SK-N-DZ (cell line): ENCODE results near the gene SLC37A1.

ENCODE experiments used
- DNase-seq: peaks from one replicate; pipeline ENCODE4 v3.0.0-alpha.2; 2015; ENCODE audit warnings: low spot score

Gene SLC37A1

DNA sequence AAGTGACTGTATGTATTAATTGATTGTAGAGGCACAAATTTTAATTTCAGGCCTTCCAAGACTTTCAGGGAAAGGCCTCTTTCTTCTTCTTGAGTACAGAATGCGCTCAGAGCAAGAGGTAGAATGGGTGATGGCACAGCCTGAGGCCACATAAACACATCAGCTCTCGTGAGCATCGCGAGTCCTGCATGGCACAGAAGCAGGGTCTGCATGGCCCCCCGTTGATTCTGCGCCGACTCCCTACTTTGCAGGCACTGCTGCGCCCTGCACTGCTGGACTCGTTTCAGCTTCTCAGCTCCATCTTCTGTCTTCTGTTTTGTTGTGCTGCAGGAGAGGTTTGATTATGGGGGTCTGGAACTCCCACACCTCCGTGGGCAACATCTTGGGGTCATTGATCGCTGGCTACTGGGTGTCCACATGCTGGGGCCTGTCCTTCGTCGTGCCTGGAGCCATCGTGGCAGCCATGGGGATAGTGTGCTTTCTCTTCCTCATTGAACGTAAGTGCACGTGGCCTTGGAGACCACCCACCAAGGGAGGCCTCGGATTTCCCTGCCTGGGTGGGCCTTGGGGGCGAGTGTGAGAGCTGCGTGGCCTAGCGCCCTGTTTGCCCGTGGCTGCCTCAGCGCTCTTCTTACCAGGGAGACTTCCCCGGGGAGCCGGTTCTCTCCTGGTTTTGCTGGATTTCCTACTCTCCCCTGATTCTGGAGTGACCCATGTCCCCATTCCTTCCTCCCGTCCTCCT is 29.6 kb downstream of the SLC37A1 start:
- no peak for DNase-seq

DNA sequence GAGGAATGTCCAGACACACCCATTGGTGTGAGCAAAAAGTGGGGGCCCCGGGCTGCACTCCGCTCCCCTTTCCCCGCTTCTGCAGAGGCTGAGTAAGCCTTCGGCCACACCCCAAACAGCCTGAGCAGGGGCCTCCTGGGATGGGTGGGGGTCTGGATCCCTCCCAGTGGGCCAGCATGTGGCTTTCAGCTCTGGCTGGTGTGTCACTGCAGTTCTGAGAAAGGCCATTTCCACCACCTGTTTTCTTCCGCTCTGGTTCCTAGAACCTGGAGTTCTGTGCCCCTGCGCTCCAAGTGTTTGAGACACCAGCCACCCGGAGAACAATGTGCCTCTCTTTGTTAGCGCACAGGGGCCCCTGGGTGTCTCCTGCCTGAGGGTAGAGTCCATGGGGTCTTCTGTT is 30.9 kb downstream of the SLC37A1 start:
- DNase-seq: no peak

DNA sequence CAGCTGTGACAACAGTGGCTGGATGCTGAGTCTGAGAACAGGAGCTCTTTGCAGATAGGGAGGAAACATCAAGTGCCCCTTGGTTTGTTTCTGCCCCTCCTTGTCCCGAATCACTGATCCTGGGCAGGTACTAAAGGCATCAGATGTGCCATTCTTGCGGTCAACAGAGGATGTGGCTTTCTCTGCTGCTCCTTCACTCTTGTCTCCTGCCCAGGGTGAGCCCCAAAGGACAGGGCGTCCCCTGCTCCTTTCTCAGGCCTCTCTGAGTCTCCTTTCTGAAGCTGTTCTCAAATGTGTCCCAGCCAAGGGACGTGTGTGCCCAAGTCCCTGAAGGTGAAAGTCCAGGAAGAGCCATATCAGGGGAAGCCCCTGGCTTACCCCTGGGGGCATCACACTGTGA is 31.7 kb downstream of the SLC37A1 start:
- DNase-seq: no peak

DNA sequence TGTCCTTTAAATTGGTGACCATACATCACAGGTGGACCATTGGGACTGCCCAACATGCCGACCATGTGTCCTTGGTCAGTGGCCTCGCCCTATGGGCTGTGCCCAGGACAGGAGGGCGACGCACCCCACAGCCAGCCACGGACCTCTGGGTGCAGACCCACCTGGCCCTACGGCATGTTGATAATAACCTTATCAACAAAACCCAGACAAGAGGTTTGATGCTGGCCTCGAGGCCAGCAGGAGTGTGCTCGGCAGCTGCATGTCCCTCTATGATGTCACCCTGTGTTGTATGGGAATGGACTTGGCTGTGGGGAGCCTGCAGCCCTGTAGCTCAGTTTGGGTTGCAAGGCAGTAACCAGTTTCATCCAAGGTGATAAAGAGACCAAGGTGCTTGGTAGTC is 32.1 kb downstream of the SLC37A1 start:
- DNase-seq: no peak

DNA sequence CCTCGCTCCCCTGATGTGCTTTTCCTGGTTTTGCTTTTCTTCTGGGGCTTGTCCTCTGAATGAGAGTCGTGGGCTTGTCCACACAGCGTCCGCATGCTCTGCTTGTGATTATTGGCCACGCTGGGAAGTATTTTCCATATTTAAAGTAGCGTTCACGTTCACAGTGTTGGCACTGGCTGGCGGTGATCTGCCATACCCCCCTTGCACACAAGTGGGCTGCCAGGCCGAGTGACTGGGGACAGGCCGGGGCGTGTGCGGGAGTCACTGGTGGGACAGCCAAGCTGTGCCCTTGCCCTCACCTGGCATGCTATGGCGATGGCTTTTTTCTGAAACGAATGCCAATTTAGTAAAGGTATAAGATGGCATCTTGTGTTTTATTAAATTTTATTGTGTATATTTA is 32.8 kb downstream of the SLC37A1 start:
- DNase-seq: no peak

DNA sequence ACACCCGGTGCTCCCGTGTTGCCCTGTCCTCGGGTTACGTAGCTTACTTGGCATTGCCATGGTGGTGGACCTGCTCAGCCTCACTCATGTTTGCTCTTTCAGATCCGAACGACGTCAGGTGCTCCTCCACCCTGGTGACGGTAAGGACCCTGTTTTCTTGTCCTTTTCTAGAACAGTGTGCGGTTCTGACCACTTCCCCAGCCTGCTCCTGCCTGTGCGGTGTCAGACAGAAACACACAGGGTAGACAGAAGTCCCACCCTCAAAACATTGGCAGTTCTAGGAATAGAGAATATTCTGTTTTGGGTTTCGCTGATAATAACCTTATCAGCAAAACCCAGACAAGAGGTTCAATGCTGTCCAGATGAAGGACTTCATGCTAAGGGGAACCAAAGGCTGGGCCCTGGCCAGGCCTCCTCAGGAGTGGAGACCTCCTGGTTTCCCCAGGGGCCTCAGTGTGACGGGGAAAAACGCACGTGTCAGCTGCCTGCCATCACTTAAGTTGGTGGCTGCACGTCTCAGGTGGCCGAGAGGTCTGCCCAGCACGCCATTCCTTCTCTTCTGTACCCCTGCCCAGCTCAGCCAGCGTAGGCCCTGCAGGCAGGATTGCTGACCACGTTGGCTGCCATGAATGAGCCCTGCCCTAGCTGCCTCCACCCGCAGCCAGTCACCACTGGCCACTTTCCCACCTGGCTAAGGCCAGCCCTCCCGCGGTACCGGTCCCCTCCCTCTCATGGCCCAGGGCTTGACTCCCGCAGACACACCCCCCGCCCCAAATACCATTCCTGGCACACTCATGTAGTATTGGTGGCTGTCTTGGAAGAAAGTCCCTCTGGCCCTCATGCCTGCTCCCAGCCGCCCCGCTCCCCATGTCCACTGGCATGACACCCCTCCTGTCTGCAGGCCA is 33.6 kb downstream of the SLC37A1 start:
- no peak for DNase-seq

DNA sequence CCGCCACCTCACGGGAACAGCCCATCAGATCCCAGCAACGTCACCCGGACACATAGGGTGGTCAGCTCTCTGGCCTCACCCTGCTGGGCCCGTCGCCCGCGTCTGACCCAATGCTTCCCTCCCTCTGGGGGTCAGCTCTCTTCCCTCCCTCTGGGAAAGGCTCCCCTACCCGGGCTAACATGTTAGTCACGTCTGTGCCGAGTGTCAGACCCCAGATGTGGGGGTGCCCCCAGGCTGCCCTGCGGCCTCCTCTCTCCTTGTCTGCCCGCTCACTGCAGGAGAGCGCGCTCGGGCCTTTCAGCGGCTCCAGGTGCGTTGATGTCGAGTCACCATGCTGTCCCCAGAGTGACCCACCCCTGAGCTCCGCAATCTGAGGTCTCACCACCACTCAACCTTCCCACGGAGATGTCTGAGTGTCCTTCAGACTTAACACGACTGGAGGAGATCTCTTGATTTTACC is 34.3 kb downstream of the SLC37A1 start:
- no peak for DNase-seq

DNA sequence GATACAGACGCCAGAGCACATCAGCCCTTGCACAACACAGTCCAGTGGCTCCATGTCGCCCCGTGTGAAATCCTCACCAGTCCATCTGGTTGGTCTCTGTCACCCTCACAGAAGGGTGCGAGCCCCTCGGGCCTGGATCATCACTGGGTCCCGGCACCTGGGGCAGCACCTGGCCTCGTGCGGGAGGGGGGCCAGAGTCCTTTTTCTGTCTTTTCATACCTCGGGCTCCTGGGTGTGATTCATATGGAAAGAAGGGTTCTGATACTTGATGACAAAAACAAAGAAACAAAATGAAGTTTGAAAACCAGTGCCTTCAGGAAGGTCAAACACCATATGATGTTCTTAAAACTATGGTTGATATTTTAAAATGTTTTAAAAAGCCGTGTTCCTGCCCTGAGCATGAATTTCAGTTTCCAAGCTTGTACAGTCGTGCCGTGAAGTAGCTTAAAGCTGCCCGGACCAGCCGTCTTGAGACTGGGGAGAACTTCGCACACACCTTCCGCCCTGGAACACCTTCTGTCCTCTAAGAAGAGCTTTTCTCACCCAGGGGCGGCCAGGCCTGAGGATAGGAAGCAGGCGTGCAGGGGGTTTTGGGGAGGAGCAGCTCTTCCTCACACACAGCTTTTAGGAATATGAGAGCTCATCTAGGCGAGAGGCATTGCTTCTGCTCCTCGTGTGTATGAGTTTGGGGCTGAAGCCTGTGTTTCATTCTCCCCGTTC is 35.2 kb downstream of the SLC37A1 start:
- DNase-seq: no peak

DNA sequence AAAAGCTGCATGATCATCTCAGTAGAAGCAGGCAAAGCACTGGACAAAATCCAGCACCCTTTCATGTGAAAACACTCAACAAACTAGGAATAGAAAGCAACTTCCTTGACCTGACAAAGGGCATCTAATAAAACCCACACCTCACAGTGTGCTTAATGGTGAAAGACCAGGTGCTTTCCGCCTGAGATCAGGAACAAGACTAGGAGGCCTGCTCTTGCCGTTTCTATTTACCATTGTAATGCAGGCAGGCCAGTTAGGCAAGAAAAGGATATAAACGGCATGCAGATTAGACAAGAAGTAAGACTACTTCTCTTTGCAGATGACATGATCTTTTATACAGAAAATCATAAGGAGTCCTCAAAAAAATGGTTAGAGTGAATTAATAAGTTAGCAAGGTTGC is 37.2 kb downstream of the SLC37A1 start:
- no peak for DNase-seq

DNA sequence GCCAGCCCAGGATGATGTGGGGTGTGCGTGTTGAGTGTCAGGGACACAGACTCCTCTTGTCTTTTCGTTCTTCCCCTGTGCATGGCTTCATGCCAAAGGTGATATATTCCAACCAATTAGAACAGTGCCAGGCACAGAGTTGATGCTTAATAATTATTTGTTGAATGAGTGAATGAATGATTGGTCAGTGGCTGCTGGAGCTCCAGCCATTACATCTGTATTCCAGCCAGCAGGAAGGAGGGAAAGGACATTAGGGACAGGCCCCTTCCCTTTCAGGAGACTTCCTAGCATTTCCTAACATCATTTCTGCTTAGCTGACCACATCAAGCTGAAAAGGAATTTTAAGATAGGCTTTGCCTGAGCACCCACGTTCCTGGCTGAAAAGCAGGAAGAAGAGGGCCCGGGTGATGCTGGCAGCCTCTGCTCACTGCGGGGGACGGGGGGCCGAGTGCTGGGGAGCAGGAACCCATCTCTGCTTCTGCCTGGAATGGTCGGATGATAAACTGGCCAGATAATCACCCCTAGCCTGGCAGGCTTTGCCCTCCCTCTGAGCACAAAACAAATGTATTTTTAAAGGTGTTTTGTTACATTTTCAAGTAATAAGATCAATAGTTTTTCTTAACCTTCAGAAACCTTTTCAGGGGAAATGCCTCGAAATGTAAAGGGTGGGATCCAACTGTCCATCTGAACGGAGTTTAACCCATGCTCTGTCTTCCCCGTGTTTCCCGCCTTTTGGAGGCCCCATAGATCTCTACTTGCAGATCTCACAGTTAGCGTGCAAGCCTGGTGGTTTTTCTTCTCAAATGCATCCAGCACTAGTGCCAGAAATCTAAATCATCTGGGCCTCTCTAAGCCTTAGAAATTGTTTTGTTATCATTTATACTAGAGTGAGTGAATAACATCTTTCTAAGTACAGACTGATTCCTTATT is 39.0 kb downstream of the SLC37A1 start:
- no peak for DNase-seq

DNA sequence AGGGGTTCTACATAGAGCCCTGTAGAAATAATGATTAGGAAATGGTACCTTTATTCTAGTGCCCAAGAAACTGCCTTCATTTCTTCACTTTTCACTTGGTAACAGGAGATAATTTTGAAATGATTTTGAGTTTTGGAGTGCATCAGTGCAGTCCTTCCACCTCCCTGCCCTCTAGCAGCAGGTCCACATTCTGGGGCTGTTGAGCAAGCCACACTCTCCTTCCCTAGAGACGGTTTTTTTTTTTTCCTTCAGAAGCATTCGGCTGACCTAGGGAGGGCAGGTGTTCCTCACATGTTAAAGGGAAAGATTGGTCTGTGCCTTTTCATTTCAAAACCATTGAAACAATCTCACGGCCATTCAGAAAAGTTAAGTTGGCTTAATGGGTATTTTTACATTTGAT is 39.8 kb downstream of the SLC37A1 start:
- no peak for DNase-seq

DNA sequence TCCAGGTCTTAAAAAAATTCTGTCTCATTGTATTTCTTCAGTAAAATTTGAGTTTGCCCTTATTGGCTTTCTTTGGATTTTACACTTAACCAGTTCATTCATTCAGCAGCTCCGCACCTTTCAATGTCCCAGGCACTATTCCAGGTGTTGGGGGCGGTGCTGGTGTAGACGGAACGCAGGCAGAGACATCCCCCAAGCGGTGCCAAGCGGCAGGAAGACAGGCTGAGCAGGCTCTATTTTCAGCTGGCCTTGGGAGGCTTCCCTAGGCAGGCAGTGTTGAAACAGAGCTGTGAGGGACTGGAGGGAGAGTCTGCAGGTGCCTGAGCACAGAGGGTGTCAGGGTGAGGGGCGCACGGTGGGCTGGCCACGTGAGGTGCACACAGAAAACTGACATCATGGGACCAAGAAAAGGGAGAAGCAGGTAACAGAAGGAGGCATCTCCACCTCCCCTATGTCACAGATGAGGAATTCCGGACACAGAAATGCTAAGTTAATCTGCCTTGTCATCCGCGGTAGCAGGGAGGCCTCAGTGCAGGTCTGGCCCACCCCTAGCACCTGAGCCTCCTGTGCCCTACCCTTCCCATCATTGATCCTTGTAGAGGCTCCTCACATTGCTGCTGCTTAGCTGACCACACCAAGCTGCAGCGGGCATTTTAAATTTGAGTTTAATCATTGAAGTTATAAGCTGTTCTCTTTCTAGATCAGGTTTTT is 40.8 kb downstream of the SLC37A1 start:
- no peak for DNase-seq

DNA sequence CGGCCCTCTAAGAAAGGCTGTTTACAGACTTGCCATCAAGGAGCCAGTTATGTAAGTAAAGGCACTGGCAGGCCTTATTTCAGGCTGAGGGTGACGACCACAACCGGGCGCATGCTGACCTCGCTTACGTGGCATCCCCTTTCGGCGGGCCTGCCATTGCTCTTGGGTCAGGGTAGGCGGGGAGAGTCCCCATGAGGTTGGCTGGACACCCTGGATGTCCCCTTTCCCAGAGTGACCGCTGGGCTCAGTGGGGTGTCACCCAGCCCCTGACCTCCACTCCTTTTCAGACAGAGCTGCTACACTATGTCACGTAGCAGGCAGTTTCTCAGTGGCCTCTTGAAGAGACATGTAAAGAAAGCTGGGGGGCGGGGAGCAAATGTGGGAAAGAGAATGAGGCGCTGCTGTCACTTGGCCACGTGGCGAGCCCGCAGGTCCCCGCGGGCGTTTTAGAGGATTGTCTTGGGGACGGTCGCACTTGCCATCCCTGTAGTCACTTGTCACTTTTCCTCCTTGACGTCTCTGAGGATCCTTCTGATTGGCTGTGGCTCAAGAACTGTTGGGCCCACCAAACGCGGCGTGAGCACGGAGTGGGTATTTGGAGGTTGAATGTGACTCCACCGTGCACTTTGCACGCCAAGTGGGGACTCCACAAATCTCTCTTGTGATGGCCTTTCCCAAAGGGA is 42.2 kb downstream of the SLC37A1 start:
- no peak for DNase-seq

DNA sequence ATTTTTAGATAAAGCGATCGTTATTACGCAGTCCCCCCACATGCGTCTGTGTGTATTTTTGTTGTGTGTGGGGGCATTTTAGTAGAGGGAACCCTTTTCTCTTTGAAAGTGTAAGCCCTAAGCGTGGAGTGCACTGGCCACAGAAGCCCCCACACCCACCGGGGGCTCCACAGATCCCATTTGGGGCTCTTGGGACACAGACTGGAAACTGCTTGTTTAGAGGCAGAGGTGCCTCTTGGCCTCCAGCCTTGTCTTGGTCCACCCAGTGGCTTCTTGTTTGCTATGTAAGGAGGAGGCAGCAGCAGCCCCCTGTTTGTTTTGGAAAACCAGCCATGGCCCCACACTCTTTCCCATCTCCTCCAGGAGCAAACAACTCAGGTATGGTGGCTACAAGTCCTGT is 42.8 kb downstream of the SLC37A1 start:
- no peak for DNase-seq

DNA sequence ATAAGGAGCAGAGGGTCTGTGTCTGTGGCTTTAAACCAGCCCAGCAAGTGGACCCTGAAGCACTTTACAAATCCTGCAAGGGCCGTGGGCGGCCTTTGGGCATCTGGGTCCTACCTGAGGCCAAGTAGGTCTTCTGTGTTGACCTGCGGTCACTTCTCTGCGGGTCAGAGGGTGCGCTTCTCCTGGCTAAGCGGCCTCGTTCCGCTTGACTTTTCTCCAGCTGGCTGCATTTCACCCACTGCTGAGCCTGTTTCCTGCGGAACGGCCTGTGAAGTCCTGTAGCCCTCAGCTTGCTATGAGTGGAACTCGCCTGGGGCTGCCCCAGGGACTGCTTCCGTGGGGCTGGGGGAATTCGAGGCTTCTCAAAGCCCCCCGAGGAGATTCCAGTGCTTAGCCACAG is 43.3 kb downstream of the SLC37A1 start:
- no peak for DNase-seq

DNA sequence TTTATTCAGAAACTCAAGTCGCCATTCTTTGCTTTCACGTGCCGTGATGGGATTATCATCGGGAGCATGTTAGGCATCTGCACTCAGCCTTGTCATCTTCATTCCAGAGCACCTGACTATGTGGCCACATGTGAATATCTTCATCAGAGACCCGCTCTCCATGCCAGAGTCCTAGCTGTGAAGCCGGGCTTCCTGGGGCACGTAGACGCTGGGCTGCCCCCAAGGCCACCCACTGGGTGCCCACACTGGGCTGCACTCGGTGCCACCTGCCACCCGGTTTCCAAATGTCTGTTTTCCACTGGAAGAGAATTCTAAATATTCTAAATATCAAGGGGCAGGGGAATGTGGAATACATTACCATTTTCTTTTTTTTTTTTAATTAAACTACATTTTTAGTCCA is 43.8 kb downstream of the SLC37A1 start:
- no peak for DNase-seq

DNA sequence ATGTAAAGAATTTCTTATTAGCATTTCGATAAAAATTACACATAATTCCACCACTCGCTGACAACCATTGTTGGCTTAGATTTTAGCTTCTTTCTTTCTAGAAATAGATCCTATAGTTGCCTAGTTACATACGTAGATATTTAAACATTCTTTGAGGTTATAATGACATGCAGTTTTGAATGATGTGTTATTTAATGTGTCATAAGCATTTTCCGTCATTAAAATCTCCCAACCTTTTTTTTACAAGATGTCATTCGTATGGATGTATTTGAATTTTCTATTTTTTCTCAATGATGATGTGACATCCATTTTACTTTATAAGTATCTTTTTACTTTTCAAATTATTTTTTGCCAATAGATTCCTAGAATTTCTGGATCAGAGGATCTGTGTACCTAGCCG is 44.7 kb downstream of the SLC37A1 start:
- no peak for DNase-seq

DNA sequence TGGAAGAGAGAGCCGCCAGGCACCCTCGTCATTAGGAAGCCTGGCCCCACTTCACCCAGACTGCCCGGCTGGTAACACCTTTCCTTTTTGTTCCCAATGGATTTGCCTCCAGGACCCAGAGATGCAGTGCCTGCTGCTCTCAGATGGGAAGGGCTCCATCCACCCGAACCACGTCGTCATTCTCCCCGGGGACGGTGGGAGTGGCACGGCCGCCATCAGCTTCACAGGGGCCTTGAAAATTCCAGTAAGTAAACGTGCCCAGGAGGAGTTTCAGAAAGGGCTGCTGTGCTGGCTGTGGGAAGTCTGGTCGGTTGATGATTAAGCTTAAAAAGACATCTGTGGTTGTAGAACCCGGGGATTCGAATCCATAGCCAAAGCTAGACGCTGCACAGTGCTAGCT is 45.2 kb downstream of the SLC37A1 start:
- no peak for DNase-seq

DNA sequence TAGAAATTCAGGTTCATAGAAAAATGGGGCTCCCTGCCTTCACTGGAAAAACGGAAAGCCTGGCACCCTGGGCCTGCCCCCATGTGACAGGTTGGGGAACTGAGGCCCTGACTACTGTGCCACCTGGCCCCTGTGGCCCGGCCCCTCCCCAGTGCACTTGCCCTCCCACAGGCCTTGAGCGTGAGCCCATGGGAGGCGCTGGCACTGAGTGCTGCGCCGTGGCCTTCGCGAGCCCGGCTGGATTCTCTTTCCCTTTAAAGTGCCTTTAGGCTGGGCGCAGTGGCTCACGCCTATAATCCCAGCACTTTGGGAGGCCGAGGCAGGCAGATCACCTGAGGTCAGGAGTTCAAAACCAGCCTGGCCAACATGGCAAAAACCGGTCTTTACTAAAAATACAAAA is 45.7 kb downstream of the SLC37A1 start:
- no peak for DNase-seq
